AG10803 (cell line): ENCODE measurements around the gene CPPED1.
A peak's percentile ranks its signal among the peaks of the same experiment; 100 is the strongest.

Source experiments
- DNase-seq: peaks from one replicate; pipeline ENCODE4 v3.0.0; 2010; ENCODE audit warnings: low read depth
- H3K4me3 ChIP-seq: 2 replicates; pipeline ENCODE4 v1.5.1; 2011; ENCODE audit warnings: mild to moderate bottlenecking, low read length, control low read depth
- TF ChIP-seq, protein P1 (sequence below): conservative IDR thresholded peaks from 2 replicates; pipeline ENCODE4 v1.5.1; 2011; ENCODE audit warnings: mild to moderate bottlenecking, low read length, control low read depth, inconsistent platforms

The CPPED1 gene

GRCh38 chr16:12709807-12710206 is 93.9 kb downstream of the CPPED1 start:
- DNase-seq, result no peak
- TF ChIP-seq, protein P1, sequence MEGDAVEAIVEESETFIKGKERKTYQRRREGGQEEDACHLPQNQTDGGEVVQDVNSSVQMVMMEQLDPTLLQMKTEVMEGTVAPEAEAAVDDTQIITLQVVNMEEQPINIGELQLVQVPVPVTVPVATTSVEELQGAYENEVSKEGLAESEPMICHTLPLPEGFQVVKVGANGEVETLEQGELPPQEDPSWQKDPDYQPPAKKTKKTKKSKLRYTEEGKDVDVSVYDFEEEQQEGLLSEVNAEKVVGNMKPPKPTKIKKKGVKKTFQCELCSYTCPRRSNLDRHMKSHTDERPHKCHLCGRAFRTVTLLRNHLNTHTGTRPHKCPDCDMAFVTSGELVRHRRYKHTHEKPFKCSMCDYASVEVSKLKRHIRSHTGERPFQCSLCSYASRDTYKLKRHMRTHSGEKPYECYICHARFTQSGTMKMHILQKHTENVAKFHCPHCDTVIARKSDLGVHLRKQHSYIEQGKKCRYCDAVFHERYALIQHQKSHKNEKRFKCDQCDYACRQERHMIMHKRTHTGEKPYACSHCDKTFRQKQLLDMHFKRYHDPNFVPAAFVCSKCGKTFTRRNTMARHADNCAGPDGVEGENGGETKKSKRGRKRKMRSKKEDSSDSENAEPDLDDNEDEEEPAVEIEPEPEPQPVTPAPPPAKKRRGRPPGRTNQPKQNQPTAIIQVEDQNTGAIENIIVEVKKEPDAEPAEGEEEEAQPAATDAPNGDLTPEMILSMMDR, result no peak
- no peak overlapping the region for H3K4me3 ChIP-seq

GRCh38 chr16:12708266-12708665 is 95.4 kb downstream of the CPPED1 start:
- DNase-seq, result no peak
- no peak overlapping the region for H3K4me3 ChIP-seq
- TF ChIP-seq, protein P1, result no peak

GRCh38 chr16:12706628-12707027 is 97.1 kb downstream of the CPPED1 start:
- no peak overlapping the region for H3K4me3 ChIP-seq
- TF ChIP-seq, protein P1, result no peak
- DNase-seq, result no peak

DNA sequence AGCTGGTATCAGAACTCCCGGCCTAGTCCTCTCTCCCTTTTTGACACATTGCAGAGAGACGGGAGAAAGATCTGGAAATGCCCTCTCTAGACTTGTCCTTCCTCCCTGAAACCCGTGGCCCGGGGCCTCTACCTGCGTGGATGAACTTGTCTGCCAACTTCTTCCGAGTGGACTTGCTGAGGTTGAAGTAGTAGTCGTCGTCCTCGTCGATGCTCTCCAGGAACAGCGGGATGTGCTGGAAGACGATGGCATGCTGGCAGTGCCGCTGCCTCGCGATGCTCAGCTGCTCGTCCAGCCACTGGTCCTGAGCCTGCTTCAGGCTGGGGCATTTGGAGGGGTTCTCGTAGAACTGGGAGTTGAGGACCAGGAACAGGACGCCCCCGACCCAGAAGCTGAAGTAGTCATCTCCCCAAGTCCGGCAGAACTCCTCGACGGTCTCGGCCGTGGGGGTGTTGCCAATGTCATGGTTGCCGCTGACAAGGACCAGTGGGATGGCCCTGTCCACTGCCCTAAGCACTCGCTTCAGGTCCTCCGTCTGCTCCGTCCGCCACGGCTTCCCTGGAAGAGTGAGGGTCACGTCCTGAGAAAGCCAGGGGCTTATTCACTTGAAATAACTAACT is 99.1 kb downstream of the CPPED1 start:
- no peak overlapping the region for H3K4me3 ChIP-seq
- TF ChIP-seq, protein P1, result no peak
- DNase-seq, result no peak

GRCh38 chr16:12703935-12704334 is 99.8 kb downstream of the CPPED1 start:
- TF ChIP-seq, protein P1, result no peak
- peak; percentile 48 for DNase-seq

GRCh38 chr16:12700161-12700560 is 103.5 kb downstream of the CPPED1 start:
- H3K4me3 ChIP-seq, result no peak overlapping the region
- TF ChIP-seq, protein P1, result no peak
- DNase-seq, result no peak

More at GRCh38 chr16:12703935-12704334, 99.8 kb downstream of the CPPED1 start:
- no peak overlapping the region for H3K4me3 ChIP-seq

- TF ChIP-seq, protein P1, result no peak
- DNase-seq, result no peak
- H3K4me3 ChIP-seq, result no peak overlapping the region
These were observed 104.5 kb downstream of the CPPED1 start for GRCh38 chr16:12699161-12699560.
